Stomach (tissue), 4 donors: Measurements from ENCODE around the gene JPH3.

Experiments used
- CTCF ChIP-seq, 7 experiments: fragments of 450-650 bp in 4 of 7; fragments of 200-600 bp in 3 of 7; sonication (generic) in 3 of 7; IDR thresholded peaks; one replicate each; pipeline ENCODE4 v1.5.1; 2016 to 2019; ENCODE audit warnings: antibody characterized with exemption in 7 of 7, control low read depth in 2 of 7, mild to moderate bottlenecking in 1 of 7
- POLR2A ChIP-seq, 4 donors: fragments of 450-650 bp; IDR thresholded peaks; one replicate each; pipeline ENCODE4 v1.6.1; 2016; ENCODE audit warnings: antibody characterized with exemption in 4 of 4, control low read depth in 2 of 4, mild to moderate bottlenecking in 1 of 4, moderate library complexity in 1 of 4
- POLR2AphosphoS5 ChIP-seq, 3 donors: sonication (generic); formaldehyde crosslinking; IDR thresholded peaks; one replicate each; pipeline ENCODE4 v1.6.1; 2016; ENCODE audit warnings: antibody characterized with exemption in 3 of 3

GRCh38 chr16:87696726-87697125 is 94.4 kb downstream of the JPH3 start:
- TF ChIP-seq POLR2AphosphoS5 (IDR thresholded peaks at IDR 0.05): no peak
- no peak for TF ChIP-seq POLR2A (IDR thresholded peaks at IDR 0.05)
- no peak for TF ChIP-seq CTCF (IDR thresholded peaks at IDR 0.05)
